Heart left ventricle (tissue), 16 donors: ENCODE results near the gene IL12RB2. TPM values are rescaled to one million over a fixed set of nuclear protein-coding genes. Genes with fewer than 3 reads are reported as not detected.

Source experiments
- ATAC-seq, 4 donors: fragments of 200-7000 bp; cut with Tn5 transposase; one replicate each; pipeline ENCODE4 v1.9.1; 2020 to 2022; ENCODE audit warnings: moderate library complexity in 4 of 4, mild to moderate bottlenecking in 3 of 4, moderate number of reproducible peaks in 1 of 4
- DNase-seq, 5 donors: peaks; one replicate each; pipeline ENCODE4 v3.0.0-alpha.2; 2020
- H3K27ac ChIP-seq, 12 donors: fragments of 200-600 bp; sonication (generic) in 4 of 12; one replicate each; pipeline versions ENCODE4 v1.5.0 to v1.8.0; 2016 to 2022; ENCODE audit warnings: mild to moderate bottlenecking in 2 of 12
- H3K27me3 ChIP-seq, 9 donors: fragments of 200-600 bp; sonication (generic) in 2 of 9; one replicate each; pipeline versions ENCODE4 v1.5.1 to v1.8.0; 2016 to 2022; ENCODE audit warnings: mild to moderate bottlenecking in 3 of 9
- H3K36me3 ChIP-seq, 9 donors: fragments of 200-600 bp; sonication (generic) in 2 of 9; one replicate each; pipeline versions ENCODE4 v1.5.0 to v1.8.0; 2018 to 2022; ENCODE audit warnings: mild to moderate bottlenecking in 2 of 9
- H3K4me1 ChIP-seq, 12 donors: fragments of 200-600 bp; sonication (generic) in 4 of 12; one replicate each; pipeline versions ENCODE4 v1.5.0 to v1.8.0; 2016 to 2022; ENCODE audit warnings: mild to moderate bottlenecking in 3 of 12
- H3K4me3 ChIP-seq, 12 donors: fragments of 200-600 bp; sonication (generic) in 4 of 12; one replicate each; pipeline versions ENCODE4 v1.5.0 to v1.8.0; 2017 to 2022; ENCODE audit warnings: mild to moderate bottlenecking in 9 of 12, moderate library complexity in 4 of 12
- H3K9me3 ChIP-seq, 12 donors: fragments of 200-600 bp; sonication (generic) in 4 of 12; one replicate each; pipeline versions ENCODE4 v1.5.0 to v1.8.0; 2016 to 2022; ENCODE audit warnings: mild to moderate bottlenecking in 1 of 12
- CTCF ChIP-seq, 12 donors: fragments of 200-600 bp; sonication (generic) in 4 of 12; IDR thresholded peaks; one replicate each; pipeline versions ENCODE4 v1.5.0 to v1.8.0; 2018 to 2022; ENCODE audit warnings: antibody characterized with exemption in 12 of 12, mild to moderate bottlenecking in 5 of 12
- POLR2A ChIP-seq, 2 donors: fragments of 450-650 bp; IDR thresholded peaks; one replicate each; pipeline ENCODE4 v1.6.1; 2017; ENCODE audit warnings: antibody characterized with exemption in 2 of 2, mild to moderate bottlenecking in 2 of 2, moderate library complexity in 2 of 2
- WGBS, 4 donors: extraction: QIAGEN DNeasy Blood & Tissue Kit in 2 of 4; methylation state at CpG; one replicate each; pipeline versions ENCODE4 v1.1.5 to v1.1.7; 2013 to 2018; 5-methylcytosine and 5-hydroxymethylcytosine counted together
- intact Hi-C, 10 donors: fragments of 100-400 bp; cut with DNase I; formaldehyde crosslinking; loops; one replicate each; pipeline versions ENCODE4 v1.11.1 to v1.14.2; 2022
- polyA plus RNA-seq, 2 donors: library from polyadenylated mRNA; stranded (reverse); fragments of 200-250 nt; gene quantifications; one replicate each; pipeline ENCODE4 v1.2.3, GENCODE V29; 2013
- total RNA-seq, 9 donors: library from RNA; depleted of rRNA in 2 of 9; stranded (reverse); fragments of >200 nt in 2 of 9; fragmentation: NEBNext Ultra II Directional in 3 of 9; extraction: Animal tissue kit (Norgen Biotek cat#: 25700) in 3 of 9; gene quantifications; one replicate each; pipeline versions ENCODE4 v1.1.0 to v1.2.4, GENCODE V29; 2016 to 2023
- donor health status: ischemic (EF 13 %, LVEDD 7.1; RV severe dilation, severe dysfunction).
- donor health status: healthy with polysubstance abuse.
- donor health status: DM: no; HTN: yes; CAD: no.
- donor health status: DM: no; HTN: no; CAD: no.
- donor health status: ischemic (EF 25% LVEDD 6.9; RV normal size, moderate dysfunction).
- donor health status: ischemic (EF 25% LVEDD 5.7; RV mildly dilated, moderate dysfunction).
- donor health status: healthy.
- donor health status: DM: yes; HTN: yes; CAD: no.
- donor health status: ischemic (EF 35%, LVEDD 5.7; RV mildly dilated, moderate dysfunction).
- donor health status: nonischemic (EF 11% LVEDD 7.7; RV severe dilation, severe dysfunction).
- donor health status: DM: yes; HTN: yes; CAD: no.
- donor health status: PGD.
- donor health status: ischemic (EF 29% LVEDD 5.4; RV normal size, mild dysfunction).
- donor health status: nonischemic (EF 23%, LVEDD 6.1; RV moderate dilation, normal function).

IL12RB2 gene
- total and polyA plus RNA-seq, 11 donors = 0.04 to 1.9 (median 0.36) TPM; not detected in 2

GRCh38 chr1:67300561-67300960 lies 7.1 kb upstream of the IL12RB2 start:
- DNase-seq = no peak
- intact Hi-C loops = no loop called here
- no peaks in the 10 kb centered on the region for H3K4me1 ChIP-seq
- H3K27ac ChIP-seq = no peak overlapping the region
- H3K4me3 ChIP-seq = no peak overlapping the region
- TF ChIP-seq POLR2A (IDR thresholded peaks at IDR 0.05) (no peak), CTCF (IDR thresholded peaks at IDR 0.05) (no peak)
- H3K27me3 ChIP-seq = peaks cover 0 to 6% (median 0%) of the 10 kb centered on the region in 9 donors
- 61 to 77% (median 69%) methylated on average over 2 of the region's 2 CpGs for WGBS, 4 donors
- no peaks in the 10 kb centered on the region for H3K36me3 ChIP-seq
- no peak for ATAC-seq
- H3K9me3 ChIP-seq = no peaks in the 10 kb centered on the region

DNA sequence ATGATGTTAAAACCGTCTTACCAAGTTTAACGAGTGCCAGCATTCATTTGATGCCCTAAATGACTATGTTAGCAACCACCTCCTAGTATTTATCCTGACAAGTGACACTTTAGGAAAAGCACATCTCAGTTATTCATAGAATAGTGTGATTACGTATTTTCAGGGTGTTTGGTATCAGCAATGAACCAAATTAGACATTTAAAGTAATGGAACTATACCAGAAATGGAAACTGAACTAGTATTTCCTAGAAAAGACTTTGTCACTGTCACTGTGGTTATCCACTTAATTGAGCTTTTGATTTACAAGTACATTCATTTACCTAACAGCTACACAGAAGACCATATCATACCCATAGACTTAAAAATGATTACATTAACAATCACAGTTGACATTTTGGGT lies 3.6 kb upstream of the IL12RB2 start:
- no peak for ATAC-seq
- peaks cover 0 to 14% (median 0%) of the 10 kb centered on the region in 12 donors for H3K4me1 ChIP-seq
- H3K27me3 ChIP-seq = peaks cover 0 to 33% (median 16%) of the 10 kb centered on the region in 9 donors
- H3K9me3 ChIP-seq = no peaks in the 10 kb centered on the region
- 67 to 82% (median 77%) methylated on average over 3 of the region's 3 CpGs for whole genome bisulfite sequencing, 4 donors
- TF ChIP-seq POLR2A (IDR thresholded peaks at IDR 0.05) = no peak
- H3K36me3 ChIP-seq = no peaks in the 10 kb centered on the region
- no peak overlapping the region for H3K27ac ChIP-seq
- no peak overlapping the region for H3K4me3 ChIP-seq
- no peak for DNase-seq
- intact Hi-C loops = no loop called here

- WGBS, 4 donors = 89 to 90% (median 89%) methylated on average over 7 of the region's 7 CpGs
- intact Hi-C loops = no loop called here
- H3K9me3 ChIP-seq = no peaks in the 10 kb centered on the region
- no peak for ATAC-seq
- peaks cover 0 to 14% (median 0%) of the 10 kb centered on the region in 12 donors for H3K4me1 ChIP-seq
- TF ChIP-seq CTCF (IDR thresholded peaks at IDR 0.05) (no peak), POLR2A (IDR thresholded peaks at IDR 0.05) (no peak)
- H3K27ac ChIP-seq = no peak overlapping the region
- H3K27me3 ChIP-seq = peaks cover 0 to 39% (median 16%) of the 10 kb centered on the region in 9 donors
- DNase-seq = no peak
- H3K4me3 ChIP-seq = no peak overlapping the region
- H3K36me3 ChIP-seq = no peaks in the 10 kb centered on the region
These were observed 1.1 kb upstream of the IL12RB2 start for GRCh38 chr1:67306547-67306946.

- H3K27ac ChIP-seq = no peak overlapping the region
- H3K9me3 ChIP-seq = no peaks in the 10 kb centered on the region
- 32 to 44% (median 33%) methylated on average over 12 to 15 of the region's 15 CpGs for WGBS, 4 donors
- intact Hi-C loops = no loop called here
- no peaks in the 10 kb centered on the region for H3K36me3 ChIP-seq
- ATAC-seq (no peak), DNase-seq (no peak)
- no peak for TF ChIP-seq POLR2A (IDR thresholded peaks at IDR 0.05)
- no peak for TF ChIP-seq CTCF (IDR thresholded peaks at IDR 0.05)
- H3K4me1 ChIP-seq = peaks cover 0 to 21% (median 0%) of the 10 kb centered on the region in 12 donors
- H3K27me3 ChIP-seq = peaks cover 0 to 39% (median 16%) of the 10 kb centered on the region in 9 donors
- peak overlapping the region; percentile 23 to 63 (median 44) for H3K4me3 ChIP-seq
These were observed 463 bp downstream of the IL12RB2 start for GRCh38 chr1:67308136-67308535.

GRCh38 chr1:67312615-67313014 lies 4.9 kb downstream of the IL12RB2 start:
- TF ChIP-seq CTCF (IDR thresholded peaks at IDR 0.05) = no peak
- ATAC-seq (no peak), DNase-seq (no peak)
- Histone ChIP-seq H3K27ac (peak overlapping the region in 1 of 12 donors; percentile 72), H3K4me3 (no peak overlapping the region), H3K36me3 (no peaks in the 10 kb centered on the region), H3K27me3 (peaks cover 0 to 22% (median 9%) of the 10 kb centered on the region in 9 donors), H3K4me1 (peaks cover 0 to 22% (median 0%) of the 10 kb centered on the region in 12 donors), H3K9me3 (no peaks in the 10 kb centered on the region)
- intact Hi-C loops = no loop called here
- 56 to 79% (median 65%) methylated on average over 2 of the region's 2 CpGs for WGBS, 4 donors
